Peyer's patch (tissue), 4 donors: ENCODE results near the gene HSPA12B.

ENCODE experiments used
- CTCF ChIP-seq, 6 experiments: fragments of 450-650 bp in 4 of 6; fragments of 200-600 bp in 2 of 6; sonication (generic) in 1 of 6; IDR thresholded peaks; one replicate each; pipeline ENCODE4 v1.5.1; 2017 to 2019; ENCODE audit warnings: antibody characterized with exemption in 6 of 6, mild to moderate bottlenecking in 3 of 6, moderate library complexity in 1 of 6
- POLR2A ChIP-seq, 2 donors: fragments of 450-650 bp; IDR thresholded peaks; one replicate each; pipeline ENCODE4 v1.5.1; 2017; ENCODE audit warnings: antibody characterized with exemption in 2 of 2, mild to moderate bottlenecking in 2 of 2, moderate library complexity in 2 of 2

GRCh38 chr20:3727401-3728021 is 5.0 kb upstream of the HSPA12B start:
- no peak for TF ChIP-seq POLR2A (IDR thresholded peaks at IDR 0.05)
- no peak for TF ChIP-seq CTCF (IDR thresholded peaks at IDR 0.05)
